HG03060 (cell line): ENCODE data around the gene KLHL30.

ENCODE experiments used
- ATAC-seq: cut with Tn5 transposase; IDR thresholded peaks from one replicate; pipeline ENCODE4 v1.9.1; 2021; ENCODE audit warnings: low read depth, moderate number of reproducible peaks; ENCODE audit not compliant: unreplicated experiment

Gene KLHL30, protein sequence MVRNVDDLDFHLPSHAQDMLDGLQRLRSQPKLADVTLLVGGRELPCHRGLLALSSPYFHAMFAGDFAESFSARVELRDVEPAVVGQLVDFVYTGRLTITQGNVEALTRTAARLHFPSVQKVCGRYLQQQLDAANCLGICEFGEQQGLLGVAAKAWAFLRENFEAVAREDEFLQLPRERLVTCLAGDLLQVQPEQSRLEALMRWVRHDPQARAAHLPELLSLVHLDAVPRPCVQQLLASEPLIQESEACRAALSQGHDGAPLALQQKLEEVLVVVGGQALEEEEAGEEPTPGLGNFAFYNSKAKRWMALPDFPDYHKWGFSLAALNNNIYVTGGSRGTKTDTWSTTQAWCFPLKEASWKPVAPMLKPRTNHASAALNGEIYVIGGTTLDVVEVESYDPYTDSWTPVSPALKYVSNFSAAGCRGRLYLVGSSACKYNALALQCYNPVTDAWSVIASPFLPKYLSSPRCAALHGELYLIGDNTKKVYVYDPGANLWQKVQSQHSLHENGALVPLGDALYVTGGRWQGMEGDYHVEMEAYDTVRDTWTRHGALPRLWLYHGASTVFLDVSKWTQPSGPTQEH

DNA sequence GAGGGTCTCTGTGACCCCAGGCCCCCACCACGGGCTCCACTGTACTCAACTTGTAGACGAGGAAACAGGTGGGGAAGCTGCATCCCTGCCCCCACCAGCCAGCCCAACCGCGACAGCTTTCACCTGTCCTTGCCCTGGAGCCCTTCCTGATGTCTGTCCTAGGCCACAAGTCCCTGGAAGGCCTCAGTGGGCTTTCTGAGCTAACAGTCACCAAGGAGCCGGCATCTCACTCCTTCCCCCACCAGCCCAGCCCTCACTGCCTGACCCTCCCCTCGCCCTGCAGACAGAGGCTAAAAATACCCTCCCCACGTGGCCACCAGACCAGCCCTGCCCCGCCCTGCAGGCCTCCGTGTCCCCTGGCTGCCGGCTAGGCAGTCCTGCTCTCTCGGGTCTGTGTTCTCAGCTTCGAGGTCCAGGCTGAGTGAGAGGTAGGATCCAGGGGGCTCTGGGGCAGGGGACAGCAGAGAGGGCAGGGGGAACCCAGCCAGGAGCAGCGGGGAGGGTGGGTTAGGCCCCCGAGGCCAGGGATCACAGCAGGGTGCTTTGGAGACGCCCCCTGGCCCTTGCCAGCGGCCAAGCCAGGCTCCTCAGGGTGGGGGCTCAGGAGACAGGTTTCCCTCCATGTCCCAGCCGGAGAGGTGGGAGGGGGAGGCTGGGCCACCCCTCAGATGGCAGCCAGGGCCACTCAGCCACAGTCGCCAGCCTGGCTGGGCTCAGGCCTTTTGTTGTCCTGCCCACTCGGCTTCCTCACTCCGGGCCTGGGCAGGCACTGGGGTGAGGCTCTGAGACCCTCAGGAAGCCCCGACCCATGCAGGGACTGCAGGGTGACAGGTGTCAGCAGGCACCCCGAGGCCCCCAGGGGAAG is at the start of gene KLHL30:
TSS of gene KLHL30 (plus strand) at position 338 of the 865 bp plus-strand sequence. CDS start 2,087 bp downstream, outside the sequence.
- no peak for ATAC-seq

DNA sequence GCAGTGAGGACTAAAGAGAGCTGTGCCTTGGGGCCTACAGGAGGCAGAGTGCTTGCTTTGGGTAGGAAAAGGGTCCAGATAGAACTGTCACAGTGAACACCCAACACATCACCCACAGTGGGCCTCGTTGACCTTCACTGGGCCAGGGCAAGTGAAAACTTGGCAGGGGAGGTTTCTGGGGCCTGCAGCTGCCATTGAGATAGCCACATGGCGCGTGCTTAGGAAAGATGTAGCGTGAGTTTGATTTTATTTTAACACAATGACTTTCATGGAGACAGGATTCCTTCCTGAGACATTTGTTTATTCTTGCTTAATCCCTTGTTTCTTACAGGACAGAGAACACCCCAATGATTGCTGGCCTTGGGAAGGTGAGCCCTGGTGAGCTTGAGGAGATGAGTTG is 47.6 kb upstream of the KLHL30 start:
- no peak for ATAC-seq

DNA sequence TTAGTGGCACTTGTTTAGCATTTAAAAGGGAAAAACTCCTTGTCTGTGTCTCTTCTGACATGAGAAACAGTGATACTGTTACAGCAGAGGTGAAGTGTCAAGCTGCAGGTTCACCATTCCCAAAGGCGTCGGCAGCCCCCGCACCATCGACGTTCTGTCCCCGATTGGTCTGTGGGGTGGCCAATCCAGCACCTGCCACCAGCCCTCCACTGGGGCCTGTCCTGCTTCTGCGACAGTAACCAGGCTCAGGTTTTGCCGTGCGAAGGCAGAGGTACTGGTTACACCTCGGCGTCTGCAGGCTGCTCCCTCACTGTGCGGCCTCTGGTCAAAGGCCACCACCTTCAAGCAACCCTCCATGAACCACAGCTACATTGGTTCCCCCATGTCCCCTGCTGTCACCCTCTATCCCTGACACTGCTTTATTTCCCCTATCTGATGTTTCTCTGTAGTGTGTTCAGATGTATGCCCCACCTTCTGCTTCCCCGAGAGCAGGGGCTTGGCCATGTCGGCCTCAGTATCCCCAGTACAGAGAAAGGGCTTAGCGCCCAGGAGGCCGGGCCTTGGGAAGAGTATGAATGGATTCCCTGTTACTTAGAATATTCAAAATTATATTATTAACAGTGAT is 46.9 kb upstream of the KLHL30 start:
- ATAC-seq: no peak

DNA sequence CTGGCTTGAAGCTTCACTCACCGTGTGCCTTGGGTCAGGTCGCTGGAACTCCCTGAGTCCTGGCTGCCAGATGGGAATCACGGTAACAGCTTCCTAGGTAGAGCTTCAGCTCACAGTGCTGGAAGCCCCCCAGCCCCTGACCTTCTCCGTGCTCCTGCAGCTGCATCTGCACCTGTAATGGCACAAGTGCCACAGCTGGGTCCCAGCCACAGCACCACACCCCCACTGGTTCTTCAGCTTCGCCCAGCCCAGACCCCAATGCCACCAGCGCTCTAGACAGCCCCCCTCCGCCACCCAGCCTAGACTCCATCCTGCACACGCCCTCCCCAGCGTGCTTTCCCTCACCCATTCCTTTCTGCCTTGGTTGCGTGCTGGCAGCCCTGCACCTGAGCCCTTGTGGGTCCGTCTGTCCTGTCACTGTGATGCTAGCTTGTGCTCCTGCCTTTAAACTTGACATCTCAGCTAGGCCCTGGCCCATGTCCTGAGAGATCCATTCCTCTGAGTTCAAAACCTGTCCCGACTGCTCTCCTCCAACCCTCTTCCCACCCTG is 45.9 kb upstream of the KLHL30 start:
- ATAC-seq: no peak

- no peak for ATAC-seq
Observed at GRCh38 chr2:238093181-238094140, 45.0 kb upstream of the KLHL30 start.

DNA sequence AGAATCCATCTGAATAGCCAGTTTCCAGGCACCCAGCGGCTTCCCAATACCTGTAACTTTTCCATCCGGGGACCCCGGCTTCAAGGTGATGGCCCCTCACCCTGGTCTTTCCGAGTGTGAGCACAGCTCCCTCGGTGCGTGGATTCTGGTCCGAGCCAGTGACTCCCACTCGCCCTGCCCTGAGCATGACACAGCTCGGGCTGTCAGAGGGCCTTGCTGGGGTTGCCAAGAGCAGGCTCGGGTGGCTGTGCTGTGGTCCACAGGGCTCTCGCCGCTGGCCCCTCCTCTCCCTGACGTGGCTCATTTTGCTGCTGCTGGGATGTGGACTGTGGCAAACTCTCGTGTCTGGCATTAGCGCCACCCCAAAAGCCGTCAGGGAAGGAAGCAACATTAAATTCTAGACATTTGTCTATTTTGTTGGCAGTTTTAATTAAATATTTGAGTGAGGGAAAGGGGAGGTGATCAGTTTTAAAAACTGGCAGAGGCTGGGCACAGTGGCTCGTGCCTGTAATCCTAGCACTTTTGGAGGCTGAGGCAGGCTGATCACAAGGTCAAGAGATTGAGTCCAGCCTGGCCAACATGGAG is 43.9 kb upstream of the KLHL30 start:
- ATAC-seq: no peak

DNA sequence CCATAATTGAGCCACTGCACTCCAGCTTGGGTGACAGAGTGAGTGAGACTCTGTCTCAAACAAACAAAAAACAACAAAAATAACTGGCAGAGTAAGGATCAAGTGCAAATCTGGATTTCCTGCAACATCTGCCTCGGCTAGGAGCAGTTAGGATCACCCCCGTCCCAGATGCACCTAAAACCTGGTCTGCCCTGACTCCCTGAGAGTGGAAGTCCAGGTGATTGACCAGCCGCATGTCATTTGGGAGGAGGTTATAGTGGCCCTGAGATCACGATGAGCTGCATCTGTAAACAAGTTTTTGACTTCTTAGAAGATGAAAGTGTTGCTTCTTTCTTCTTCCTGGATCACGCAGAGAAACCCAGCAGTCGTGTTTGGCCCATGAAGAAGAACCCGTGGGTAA is 43.3 kb upstream of the KLHL30 start:
- no peak for ATAC-seq

GRCh38 chr2:238096311-238097011 is 42.0 kb upstream of the KLHL30 start:
- ATAC-seq: no peak

GRCh38 chr2:238097201-238097987 is 41.1 kb upstream of the KLHL30 start:
- ATAC-seq: no peak

DNA sequence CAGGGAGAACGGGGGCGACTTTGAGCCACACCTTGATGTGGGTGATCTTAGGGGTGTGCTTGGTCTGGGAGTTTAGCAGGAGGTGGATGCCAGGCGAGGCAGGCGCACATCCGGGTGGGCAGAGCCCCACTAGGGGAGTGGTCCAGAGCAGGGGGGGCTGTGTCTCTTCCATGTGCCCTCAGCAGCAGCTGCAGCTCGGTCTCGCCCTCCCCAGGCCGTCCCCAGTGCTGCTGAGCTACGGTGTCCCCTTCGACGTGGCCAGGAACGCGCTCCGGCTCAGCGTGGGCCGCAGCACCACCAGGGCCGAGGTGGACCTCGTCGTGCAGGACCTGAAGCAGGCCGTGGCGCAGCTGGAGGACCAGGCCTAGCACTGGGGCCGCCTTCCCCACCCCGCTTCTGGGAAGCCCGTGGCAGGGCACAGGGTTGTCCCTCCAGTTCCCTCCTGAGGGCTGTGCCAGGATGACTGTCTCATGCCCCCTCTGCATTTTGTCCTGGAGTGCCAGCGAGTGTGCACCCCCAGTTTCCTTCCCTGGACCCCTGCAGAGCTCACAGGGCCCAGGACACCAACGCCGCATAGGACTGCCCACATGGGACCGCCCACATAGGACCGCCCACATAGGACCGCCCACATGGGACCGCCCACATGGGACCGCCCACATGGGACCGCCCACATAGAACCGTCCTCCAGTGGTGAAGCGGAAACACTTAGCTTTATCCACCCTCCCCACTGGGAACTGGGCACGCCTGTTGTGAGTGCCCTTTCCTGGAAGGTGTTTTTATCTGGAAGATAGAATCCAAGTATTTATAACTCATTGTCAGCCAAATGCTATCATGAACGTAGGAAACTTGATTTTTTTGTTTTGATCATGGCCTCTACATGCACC is 40.2 kb upstream of the KLHL30 start:
- ATAC-seq: no peak

- ATAC-seq: no peak
Observed at GRCh38 chr2:238098901-238099713, 39.4 kb upstream of the KLHL30 start.

DNA sequence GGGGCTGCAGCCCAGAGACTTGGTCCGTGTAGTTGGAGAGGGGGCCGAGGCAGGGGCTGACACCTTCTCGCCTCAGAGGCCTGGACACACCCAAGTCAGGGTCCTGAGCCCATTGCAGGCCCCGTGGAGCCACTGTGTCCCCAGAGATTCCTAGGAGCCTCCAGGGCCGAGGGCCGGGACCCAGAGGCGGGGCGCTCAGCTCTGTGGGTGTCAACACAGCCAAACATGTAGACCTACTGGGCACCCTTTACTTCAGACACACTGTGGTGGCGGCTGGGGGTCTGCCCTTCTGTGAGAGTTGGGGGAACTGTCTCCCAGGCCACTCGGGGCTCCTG is 38.8 kb upstream of the KLHL30 start:
- ATAC-seq: no peak

GRCh38 chr2:238100049-238100820 is 38.2 kb upstream of the KLHL30 start, which contains the start of gene ESPNL:
TSS of gene ESPNL (plus strand) at chr2:238100340. CDS start at chr2:238100420, 80 bp downstream.
- no peak for ATAC-seq

- no peak for ATAC-seq
Observed at GRCh38 chr2:238100821-238101771, 37.4 kb upstream of the KLHL30 start.
